CD4-positive, alpha-beta T cell (primary cell): ENCODE results near the gene PLD4. TPM values are rescaled to one million over a fixed set of nuclear protein-coding genes. Genes with fewer than 3 reads are reported as not detected.

ENCODE experiments used
- ATAC-seq: fragments of 200-7000 bp; cut with Tn5 transposase; one replicate; pipeline ENCODE4 v1.10.0; 2022; ENCODE audit warnings: mild to moderate bottlenecking; ENCODE audit not compliant: poor library complexity
- CTCF ChIA-PET: fragments of 350-600 bp; sonication (Branson Sonifier 250); formaldehyde crosslinking; loops from one replicate; lab custom pipeline; 2021; ENCODE audit warnings: antibody characterized with exemption, inconsistent platforms; lab: Charles Lee
- POLR2A ChIA-PET: fragments of 350-600 bp; sonication (Branson Sonifier 250); formaldehyde crosslinking; loops from one replicate; lab custom pipeline; 2021; ENCODE audit warnings: antibody characterized with exemption, inconsistent platforms; lab: Charles Lee
- DNase-seq, 14 experiments: peaks; one replicate each; pipeline ENCODE4 v3.0.0-alpha.2; 2013 to 2020; ENCODE audit warnings: mixed read lengths in 2 of 14
- H3K27ac ChIP-seq, 2 donors: one replicate each; pipeline versions ENCODE4 v1.5.1 to v1.7.0; 2013; ENCODE audit warnings: low read length in 2 of 2, low read depth in 1 of 2, mild to moderate bottlenecking in 1 of 2
- H3K27me3 ChIP-seq, 2 experiments: 1 replicate in 1 of 2; 2 replicates in 1 of 2; pipeline versions ENCODE4 v1.6.1 to v1.7.0; 2013; ENCODE audit warnings: low read length in 2 of 2, control low read depth in 1 of 2, mild to moderate bottlenecking in 1 of 2, moderate library complexity in 1 of 2; ENCODE audit not compliant: insufficient read depth in 2 of 2, control insufficient read depth in 1 of 2
- H3K36me3 ChIP-seq: one replicate; pipeline ENCODE4 v1.6.1; 2013; ENCODE audit warnings: low read length, control low read depth; ENCODE audit not compliant: insufficient read depth
- H3K4me1 ChIP-seq: one replicate; pipeline ENCODE4 v1.6.1; 2013; ENCODE audit warnings: low read length, control low read depth; ENCODE audit not compliant: insufficient read depth
- H3K4me3 ChIP-seq: one replicate; pipeline ENCODE4 v1.5.1; 2013; ENCODE audit warnings: mild to moderate bottlenecking, low read length, moderate library complexity
- H3K9me3 ChIP-seq, 2 experiments: 1 replicate in 1 of 2; 2 replicates in 1 of 2; pipeline versions ENCODE4 v1.6.1 to v1.7.0; 2013; ENCODE audit warnings: low read length in 2 of 2, mild to moderate bottlenecking in 2 of 2, control low read depth in 1 of 2, moderate library complexity in 1 of 2; ENCODE audit not compliant: control insufficient read depth in 1 of 2, insufficient read depth in 1 of 2
- H3K27ac Mint-ChIP-seq: one replicate; pipeline ENCODE4 v1.8.0; 2020; ENCODE audit warnings: mixed read lengths
- H3K27me3 Mint-ChIP-seq: one replicate; pipeline ENCODE4 v1.8.0; 2021; ENCODE audit warnings: mixed read lengths
- H3K36me3 Mint-ChIP-seq: one replicate; pipeline ENCODE4 v1.8.0; 2021; ENCODE audit warnings: low read depth, mixed read lengths
- H3K4me1 Mint-ChIP-seq: one replicate; pipeline ENCODE4 v1.8.0; 2021; ENCODE audit warnings: low read depth, mixed read lengths
- H3K4me3 Mint-ChIP-seq: one replicate; pipeline ENCODE4 v1.8.0; 2020; ENCODE audit warnings: mild to moderate bottlenecking, mixed read lengths
- H3K9me3 Mint-ChIP-seq: one replicate; pipeline ENCODE4 v1.8.0; 2020; ENCODE audit warnings: mixed read lengths
- intact Hi-C, 2 experiments: fragments of 100-400 bp; cut with DNase I in 1 of 2; cut with micrococcal nuclease in 1 of 2; formaldehyde crosslinking; loops; one replicate each; pipeline versions ENCODE4 v1.15.1 to v1.9.0; 2023 to 2025; cut with DNase I, micrococcal nuclease
- total RNA-seq, 174 experiments: library from RNA in 2 of 174; stranded (reverse) in 2 of 174; gene quantifications; one replicate each; pipeline ENCODE4 v1.2.3 and lab custom pipeline; 2021 to 2026
- TF ChIP-seq, protein P1 (sequence below): fragments of 200-600 bp; IDR thresholded peaks from one replicate; pipeline ENCODE4 v1.8.0; 2022; ENCODE audit warnings: antibody characterized with exemption, mild to moderate bottlenecking

PLD4 gene
- total RNA-seq, 2 experiments from 2014 or later, result 1.6 to 2.1 TPM

DNA sequence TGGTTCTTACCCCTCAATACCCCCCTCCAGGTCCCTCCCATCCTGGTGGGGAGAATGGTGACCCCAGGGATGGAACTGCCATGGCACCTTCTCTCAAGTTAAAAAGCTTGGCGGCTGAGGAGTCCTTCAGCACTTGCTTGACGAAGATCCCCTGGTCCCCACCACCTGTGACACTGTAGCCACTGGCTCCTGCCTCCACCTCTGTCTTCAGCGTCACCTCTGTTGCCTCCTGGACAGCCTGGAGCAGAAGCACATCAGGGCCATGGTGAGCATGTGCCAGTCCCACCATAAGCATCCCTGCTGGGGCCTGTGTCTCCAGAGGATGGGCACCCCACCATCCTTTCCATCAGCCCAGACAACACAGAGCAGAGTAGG lies 30.7 kb downstream of the PLD4 start:
- Histone ChIP-seq H3K27me3 (peaks cover 6 to 11% of the 10 kb centered on the region in 2 experiments), H3K27ac (no peak overlapping the region), H3K4me3 (no peak overlapping the region), H3K9me3 (peaks cover 0 to 10% of the 10 kb centered on the region in 2 experiments), H3K36me3 (no peaks in the 10 kb centered on the region), H3K4me1 (no peaks in the 10 kb centered on the region)
- ChIA-PET CTCF (no interaction called here), POLR2A (no interaction called here)
- intact Hi-C loops, result no loop called here
- TF ChIP-seq, protein P1, sequence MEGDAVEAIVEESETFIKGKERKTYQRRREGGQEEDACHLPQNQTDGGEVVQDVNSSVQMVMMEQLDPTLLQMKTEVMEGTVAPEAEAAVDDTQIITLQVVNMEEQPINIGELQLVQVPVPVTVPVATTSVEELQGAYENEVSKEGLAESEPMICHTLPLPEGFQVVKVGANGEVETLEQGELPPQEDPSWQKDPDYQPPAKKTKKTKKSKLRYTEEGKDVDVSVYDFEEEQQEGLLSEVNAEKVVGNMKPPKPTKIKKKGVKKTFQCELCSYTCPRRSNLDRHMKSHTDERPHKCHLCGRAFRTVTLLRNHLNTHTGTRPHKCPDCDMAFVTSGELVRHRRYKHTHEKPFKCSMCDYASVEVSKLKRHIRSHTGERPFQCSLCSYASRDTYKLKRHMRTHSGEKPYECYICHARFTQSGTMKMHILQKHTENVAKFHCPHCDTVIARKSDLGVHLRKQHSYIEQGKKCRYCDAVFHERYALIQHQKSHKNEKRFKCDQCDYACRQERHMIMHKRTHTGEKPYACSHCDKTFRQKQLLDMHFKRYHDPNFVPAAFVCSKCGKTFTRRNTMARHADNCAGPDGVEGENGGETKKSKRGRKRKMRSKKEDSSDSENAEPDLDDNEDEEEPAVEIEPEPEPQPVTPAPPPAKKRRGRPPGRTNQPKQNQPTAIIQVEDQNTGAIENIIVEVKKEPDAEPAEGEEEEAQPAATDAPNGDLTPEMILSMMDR, result no peak
- H3K27me3 Mint-ChIP-seq, result peaks cover 23% of the 10 kb centered on the region
- no peaks in the 10 kb centered on the region for H3K9me3 Mint-ChIP-seq
- ATAC-seq, result no peak
- peak in 1 of 14 experiments; percentile 0 for DNase-seq
- H3K4me3 Mint-ChIP-seq, result no peak overlapping the region
- H3K36me3 Mint-ChIP-seq, result no peaks in the 10 kb centered on the region
- H3K4me1 Mint-ChIP-seq, result no peaks in the 10 kb centered on the region
- H3K27ac Mint-ChIP-seq, result no peak overlapping the region

- Histone ChIP-seq H3K4me1 (no peaks in the 10 kb centered on the region), H3K27me3 (peaks cover 6 to 11% of the 10 kb centered on the region in 2 experiments), H3K9me3 (peaks cover 0 to 10% of the 10 kb centered on the region in 2 experiments), H3K36me3 (no peaks in the 10 kb centered on the region), H3K27ac (no peak overlapping the region), H3K4me3 (no peak overlapping the region)
- Mint-ChIP-seq H3K4me3 (no peak overlapping the region), H3K27ac (no peak overlapping the region), H3K9me3 (no peaks in the 10 kb centered on the region), H3K4me1 (no peaks in the 10 kb centered on the region), H3K27me3 (peaks cover 26% of the 10 kb centered on the region), H3K36me3 (no peaks in the 10 kb centered on the region)
- TF ChIP-seq, protein P1, result no peak
- ChIA-PET POLR2A (no interaction called here), CTCF (no interaction called here)
- intact Hi-C loops, result no loop called here
- DNase-seq (peak in 1 of 14 experiments; percentile 1), ATAC-seq (no peak)
These were observed 31.7 kb downstream of the PLD4 start for GRCh38 chr14:104956290-104956890.

DNA sequence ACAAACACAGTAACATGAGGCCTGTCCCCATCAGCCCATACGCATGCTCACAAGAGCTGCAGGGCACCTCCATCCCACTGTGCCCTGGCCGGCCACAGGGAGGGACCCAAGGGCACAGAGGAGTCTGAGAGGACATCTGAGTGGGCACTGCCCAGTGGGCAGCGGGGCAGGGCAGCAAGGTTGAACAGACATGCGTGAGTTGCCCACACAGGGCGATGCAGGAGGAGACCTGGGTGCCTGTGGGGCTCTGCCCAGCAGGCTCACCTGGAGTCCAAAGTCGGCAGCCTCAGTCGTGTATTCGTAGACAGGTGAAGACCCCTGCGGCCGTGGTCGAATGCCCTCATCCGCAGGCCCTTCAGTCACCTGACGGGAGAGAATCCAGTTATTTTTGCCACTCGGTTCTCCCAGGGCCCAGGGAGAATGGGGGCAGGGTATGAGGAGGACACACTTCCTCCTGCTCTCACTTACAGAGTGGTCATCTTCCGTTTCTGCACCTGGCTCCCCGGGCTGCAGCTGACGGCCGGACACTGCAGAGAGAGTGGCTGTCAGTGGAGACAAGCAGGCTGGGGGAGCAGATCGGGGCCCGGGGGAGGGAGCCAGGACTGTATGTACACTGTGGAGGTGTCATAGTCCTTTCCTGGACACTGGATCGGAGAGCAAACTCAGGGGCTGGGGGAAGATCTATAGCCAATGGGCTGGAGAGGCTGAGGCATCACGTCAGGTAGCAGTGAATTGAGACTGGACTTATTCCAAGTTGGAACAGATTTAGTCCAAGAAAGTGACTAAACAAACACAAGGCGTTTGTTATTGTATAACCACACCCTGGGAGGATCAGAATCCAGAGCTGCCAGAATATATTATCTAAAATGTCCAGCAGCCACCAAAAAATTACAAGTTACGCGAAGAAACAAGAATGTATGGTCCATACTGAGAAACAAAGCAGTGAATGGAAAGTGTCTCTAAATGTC lies 32.8 kb downstream of the PLD4 start:
- peaks cover 26% of the 10 kb centered on the region for H3K27me3 Mint-ChIP-seq
- Histone ChIP-seq H3K27ac (no peak overlapping the region), H3K4me1 (no peaks in the 10 kb centered on the region), H3K27me3 (peaks cover 6 to 11% of the 10 kb centered on the region in 2 experiments), H3K9me3 (peaks cover 0 to 10% of the 10 kb centered on the region in 2 experiments), H3K36me3 (no peaks in the 10 kb centered on the region), H3K4me3 (no peak overlapping the region)
- ChIA-PET CTCF (no interaction called here), POLR2A (no interaction called here)
- H3K4me1 Mint-ChIP-seq, result no peaks in the 10 kb centered on the region
- H3K27ac Mint-ChIP-seq, result no peak overlapping the region
- intact Hi-C loops, result no loop called here
- DNase-seq, result no peak
- H3K9me3 Mint-ChIP-seq, result no peaks in the 10 kb centered on the region
- no peak for ATAC-seq
- no peak overlapping the region for H3K4me3 Mint-ChIP-seq
- TF ChIP-seq, protein P1, result no peak
- H3K36me3 Mint-ChIP-seq, result no peaks in the 10 kb centered on the region
